ENCODE data around the gene TM7SF3.
"Not testable (repeated sequence)": the region's sequence is repeated elsewhere in the genome, so short reads cannot be mapped to it uniquely, and the experiment has no call there.

The TM7SF3 gene

GRCh38 chr12:27048822-27049752, 34.9 kb upstream of the TM7SF3 start:
- Histone ChIP-seq H4K20me1 (ENCODE audit: insufficient read depth) (no peaks in the 10 kb centered on the region), H3K27me3 (ENCODE audit: insufficient read depth, low read depth) (no peaks in the 10 kb centered on the region), H3K27ac (no peak overlapping the region), H3K9ac (no peak overlapping the region), H3K4me3 (IDR thresholded peaks at IDR 0.05; ENCODE audit: insufficient read depth, low read depth, low read length) (no peak overlapping the region), H3K36me3 (ENCODE audit: insufficient read depth) (no peaks in the 10 kb centered on the region), H3K4me2 (no peak overlapping the region), H2AFZ (ENCODE audit: low read depth) (no peak overlapping the region), H3K4me1 (ENCODE audit: low read depth, poor library complexity, severe bottlenecking) (peaks cover 2% of the 10 kb centered on the region), H3K79me2 (ENCODE audit: insufficient read depth, low read depth) (no peaks in the 10 kb centered on the region)
- TF ChIP-seq CTCF (conservative IDR thresholded peaks at IDR 0.05; ENCODE audit: low read depth, low read length), result no peak

- H4K20me1 ChIP-seq (ENCODE audit: insufficient read depth); H3K4me2 ChIP-seq; H2AFZ ChIP-seq (ENCODE audit: low read depth); H3K36me3 ChIP-seq (ENCODE audit: insufficient read depth); H3K79me2 ChIP-seq (ENCODE audit: insufficient read depth, low read depth); H3K27me3 ChIP-seq (ENCODE audit: insufficient read depth, low read depth); H3K4me3 ChIP-seq (IDR thresholded peaks at IDR 0.05; ENCODE audit: insufficient read depth, low read depth, low read length); H3K9ac ChIP-seq; H3K27ac ChIP-seq; H3K4me1 ChIP-seq (ENCODE audit: low read depth, poor library complexity, severe bottlenecking): not testable (repeated sequence)
Measured at GRCh38 chr12:27042018-27042417, 27.8 kb upstream of the TM7SF3 start.

GRCh38 chr12:27040637-27041036, 26.5 kb upstream of the TM7SF3 start:
- H3K4me3 ChIP-seq (IDR thresholded peaks at IDR 0.05; ENCODE audit: insufficient read depth, low read depth, low read length); H3K27ac ChIP-seq; H4K20me1 ChIP-seq (ENCODE audit: insufficient read depth); H3K27me3 ChIP-seq (ENCODE audit: insufficient read depth, low read depth); H3K9ac ChIP-seq; H3K4me2 ChIP-seq; H3K36me3 ChIP-seq (ENCODE audit: insufficient read depth); H3K4me1 ChIP-seq (ENCODE audit: low read depth, poor library complexity, severe bottlenecking); H2AFZ ChIP-seq (ENCODE audit: low read depth); H3K79me2 ChIP-seq (ENCODE audit: insufficient read depth, low read depth): not testable (repeated sequence)

- H4K20me1 ChIP-seq (ENCODE audit: insufficient read depth), result no peaks in the 10 kb centered on the region
- no peaks in the 10 kb centered on the region for H3K4me1 ChIP-seq (ENCODE audit: low read depth, poor library complexity, severe bottlenecking)
- H3K27ac ChIP-seq, result no peak overlapping the region
- H3K4me2 ChIP-seq, result no peak overlapping the region
- no peak overlapping the region for H2AFZ ChIP-seq (ENCODE audit: low read depth)
- no peak overlapping the region for H3K4me3 ChIP-seq (IDR thresholded peaks at IDR 0.05; ENCODE audit: insufficient read depth, low read depth, low read length)
- no peaks in the 10 kb centered on the region for H3K27me3 ChIP-seq (ENCODE audit: insufficient read depth, low read depth)
- H3K36me3 ChIP-seq (ENCODE audit: insufficient read depth), result no peaks in the 10 kb centered on the region; the same call in 1 of the 2 replicates
- no peak overlapping the region for H3K9ac ChIP-seq
- TF ChIP-seq CTCF (conservative IDR thresholded peaks at IDR 0.05; ENCODE audit: low read depth, low read length), result no peak
- no peaks in the 10 kb centered on the region for H3K79me2 ChIP-seq (ENCODE audit: insufficient read depth, low read depth)
Measured at GRCh38 chr12:27034607-27035293, 20.6 kb upstream of the TM7SF3 start.

GRCh38 chr12:27032679-27033078, 18.5 kb upstream of the TM7SF3 start:
- Histone ChIP-seq H3K36me3 (ENCODE audit: insufficient read depth) (no peaks in the 10 kb centered on the region; the same call in 1 of the 2 replicates), H4K20me1 (ENCODE audit: insufficient read depth) (no peaks in the 10 kb centered on the region), H3K79me2 (ENCODE audit: insufficient read depth, low read depth) (no peaks in the 10 kb centered on the region), H2AFZ (ENCODE audit: low read depth) (no peak overlapping the region), H3K4me1 (ENCODE audit: low read depth, poor library complexity, severe bottlenecking) (no peaks in the 10 kb centered on the region), H3K27me3 (ENCODE audit: insufficient read depth, low read depth) (no peaks in the 10 kb centered on the region), H3K4me3 (IDR thresholded peaks at IDR 0.05; ENCODE audit: insufficient read depth, low read depth, low read length) (no peak overlapping the region), H3K27ac (no peak overlapping the region), H3K9ac (no peak overlapping the region), H3K4me2 (no peak overlapping the region)
- no peak for TF ChIP-seq CTCF (conservative IDR thresholded peaks at IDR 0.05; ENCODE audit: low read depth, low read length)
